Stimulated activated naive B cell treated with anti-CD40 and anti-IgM and Interleukin-4, amounts not matched to agents 10 μg/mL and 1 μg/mL and 100 μg/mL, for 72 hours (primary cell): ENCODE results near the gene IL11RA.
A peak's percentile ranks its signal among the peaks of the same experiment; 100 is the strongest.

Experiments used
- ATAC-seq, 2 donors: fragments of 150-1000 bp; cut with Tn5 transposase; replicated peaks; 2 replicates each; pipeline ENCODE4 v1.10.0; 2021; ENCODE audit warnings: moderate library complexity in 1 of 2
- DNase-seq: peaks from one replicate; pipeline ENCODE4 v3.0.0; 2021
- H3K27ac Mint-ChIP-seq: one replicate; pipeline ENCODE4 v1.8.0; 2022; ENCODE audit warnings: mild to moderate bottlenecking, mixed read lengths
- H3K27me3 Mint-ChIP-seq, 2 donors: one replicate each; pipeline ENCODE4 v1.8.0; 2022; ENCODE audit warnings: mixed read lengths in 2 of 2
- H3K36me3 Mint-ChIP-seq, 2 donors: one replicate each; pipeline ENCODE4 v1.8.0; 2022; ENCODE audit warnings: mixed read lengths in 2 of 2, mild to moderate bottlenecking in 1 of 2
- H3K4me1 Mint-ChIP-seq, 2 donors: one replicate each; pipeline ENCODE4 v1.8.0; 2022; ENCODE audit warnings: mixed read lengths in 2 of 2, mild to moderate bottlenecking in 1 of 2
- H3K4me3 Mint-ChIP-seq, 2 donors: one replicate each; pipeline ENCODE4 v1.8.0; 2022; ENCODE audit warnings: mild to moderate bottlenecking in 2 of 2, mixed read lengths in 2 of 2, moderate library complexity in 1 of 2
- H3K9me3 Mint-ChIP-seq, 2 donors: one replicate each; pipeline ENCODE4 v1.8.0; 2022; ENCODE audit warnings: mixed read lengths in 2 of 2, mild to moderate bottlenecking in 1 of 2

IL11RA gene

GRCh38 chr9:34653151-34654072 lies 1.4 kb downstream of the IL11RA start:
- peaks cover 14 to 43% of the 10 kb centered on the region in 2 donors for H3K4me1 Mint-ChIP-seq
- peak overlapping the region in 1 of 2 donors; percentile 8 for H3K4me3 Mint-ChIP-seq
- H3K36me3 Mint-ChIP-seq: peaks cover 23 to 24% of the 10 kb centered on the region in 2 donors
- no peaks in the 10 kb centered on the region for H3K27me3 Mint-ChIP-seq
- ATAC-seq (no peak), DNase-seq (no peak)
- no peaks in the 10 kb centered on the region for H3K9me3 Mint-ChIP-seq
- H3K27ac Mint-ChIP-seq: peak overlapping the region; percentile 14

GRCh38 chr9:34654323-34655051 lies 2.5 kb downstream of the IL11RA start:
- DNase-seq (no peak), ATAC-seq (no peak)
- Mint-ChIP-seq H3K27me3 (no peaks in the 10 kb centered on the region), H3K4me1 (peaks cover 9 to 32% of the 10 kb centered on the region in 2 donors), H3K4me3 (no peak overlapping the region), H3K27ac (no peak overlapping the region), H3K36me3 (peaks cover 12 to 13% of the 10 kb centered on the region in 2 donors), H3K9me3 (no peaks in the 10 kb centered on the region)

DNA sequence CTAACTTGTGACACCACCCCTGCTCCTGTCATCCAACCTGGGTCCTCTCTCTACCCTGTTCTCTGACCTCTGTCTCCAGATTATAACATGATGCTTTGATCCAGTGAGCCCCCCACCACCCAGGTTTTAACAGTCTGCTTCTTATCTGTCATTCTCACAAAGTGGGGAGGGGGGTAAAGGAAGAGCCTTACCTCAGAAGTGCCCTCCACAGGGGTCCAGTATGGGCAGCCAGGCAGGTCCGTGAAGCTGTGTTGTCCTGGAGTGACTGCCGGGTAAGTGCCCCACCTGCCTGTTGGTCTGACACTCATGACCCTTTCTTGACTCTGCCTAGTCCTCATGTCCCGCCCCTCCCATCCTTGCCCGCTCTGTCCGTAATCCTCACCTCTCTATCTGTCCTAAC lies 3.4 kb downstream of the IL11RA start:
- no peak for ATAC-seq
- peaks cover 7 to 10% of the 10 kb centered on the region in 2 donors for H3K36me3 Mint-ChIP-seq
- H3K4me1 Mint-ChIP-seq: peaks cover 9 to 27% of the 10 kb centered on the region in 2 donors
- H3K27me3 Mint-ChIP-seq: no peaks in the 10 kb centered on the region
- no peaks in the 10 kb centered on the region for H3K9me3 Mint-ChIP-seq
- H3K27ac Mint-ChIP-seq: no peak overlapping the region
- H3K4me3 Mint-ChIP-seq: no peak overlapping the region
- no peak for DNase-seq

DNA sequence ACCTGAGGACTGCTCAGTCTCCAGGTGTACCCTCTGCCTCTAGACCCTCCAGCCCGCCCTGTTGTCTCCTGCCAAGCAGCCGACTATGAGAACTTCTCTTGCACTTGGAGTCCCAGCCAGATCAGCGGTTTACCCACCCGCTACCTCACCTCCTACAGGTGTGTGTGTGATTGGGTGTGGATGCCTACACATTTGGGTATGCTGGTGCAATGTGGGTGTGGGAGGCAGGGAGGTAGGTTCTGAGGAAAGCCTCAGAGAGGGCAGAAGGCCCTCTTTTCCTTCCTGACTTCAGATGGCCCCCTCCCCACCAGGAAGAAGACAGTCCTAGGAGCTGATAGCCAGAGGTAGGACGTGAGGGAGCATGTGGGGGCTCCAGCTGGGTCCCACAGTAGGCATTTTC lies 5.0 kb downstream of the IL11RA start:
- Mint-ChIP-seq H3K4me3 (no peak overlapping the region), H3K27ac (no peak overlapping the region), H3K9me3 (no peaks in the 10 kb centered on the region), H3K4me1 (peaks cover 9 to 13% of the 10 kb centered on the region in 2 donors), H3K27me3 (no peaks in the 10 kb centered on the region), H3K36me3 (peaks cover 8 to 21% of the 10 kb centered on the region in 2 donors)
- DNase-seq (no peak), ATAC-seq (no peak)

GRCh38 chr9:34658461-34658860 lies 6.5 kb downstream of the IL11RA start:
- no peaks in the 10 kb centered on the region for H3K9me3 Mint-ChIP-seq
- ATAC-seq: no peak
- no peaks in the 10 kb centered on the region for H3K4me1 Mint-ChIP-seq
- H3K27me3 Mint-ChIP-seq: no peaks in the 10 kb centered on the region
- H3K4me3 Mint-ChIP-seq: no peak overlapping the region
- H3K27ac Mint-ChIP-seq: no peak overlapping the region
- no peak for DNase-seq
- H3K36me3 Mint-ChIP-seq: peaks cover 4 to 18% of the 10 kb centered on the region in 2 donors

DNA sequence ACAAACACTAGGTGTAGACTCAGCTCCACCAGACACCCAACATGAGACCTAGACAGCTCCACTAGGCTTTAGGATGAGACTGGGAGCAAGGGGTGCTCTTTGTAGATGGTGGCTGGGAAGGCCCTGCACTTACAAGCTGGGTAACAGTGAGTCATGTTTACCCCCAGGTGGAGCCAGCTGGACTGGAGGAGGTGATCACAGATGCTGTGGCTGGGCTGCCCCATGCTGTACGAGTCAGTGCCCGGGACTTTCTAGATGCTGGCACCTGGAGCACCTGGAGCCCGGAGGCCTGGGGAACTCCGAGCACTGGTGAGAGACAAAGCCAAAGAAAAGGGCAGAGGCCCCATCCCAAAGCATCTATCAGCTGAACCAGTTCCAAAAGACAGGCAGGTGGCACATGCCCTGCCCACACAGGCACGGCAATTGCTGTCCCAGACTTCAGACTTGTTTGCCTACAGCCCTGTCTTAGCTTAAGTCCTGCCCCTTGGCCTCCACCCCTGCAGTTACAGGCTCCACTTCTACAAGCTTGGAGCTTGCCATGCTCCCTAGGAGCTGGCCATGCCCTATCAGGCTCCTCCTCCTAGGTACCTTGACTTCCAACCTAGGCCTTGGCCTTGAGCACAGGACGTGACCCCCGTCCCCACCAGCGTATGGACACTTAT lies 7.7 kb downstream of the IL11RA start:
- ATAC-seq: no peak
- H3K27ac Mint-ChIP-seq: no peak overlapping the region
- no peaks in the 10 kb centered on the region for H3K9me3 Mint-ChIP-seq
- peaks cover 6 to 18% of the 10 kb centered on the region in 2 donors for H3K36me3 Mint-ChIP-seq
- H3K4me1 Mint-ChIP-seq: peaks cover 7 to 10% of the 10 kb centered on the region in 2 donors
- no peaks in the 10 kb centered on the region for H3K27me3 Mint-ChIP-seq
- DNase-seq: no peak
- H3K4me3 Mint-ChIP-seq: no peak overlapping the region

DNA sequence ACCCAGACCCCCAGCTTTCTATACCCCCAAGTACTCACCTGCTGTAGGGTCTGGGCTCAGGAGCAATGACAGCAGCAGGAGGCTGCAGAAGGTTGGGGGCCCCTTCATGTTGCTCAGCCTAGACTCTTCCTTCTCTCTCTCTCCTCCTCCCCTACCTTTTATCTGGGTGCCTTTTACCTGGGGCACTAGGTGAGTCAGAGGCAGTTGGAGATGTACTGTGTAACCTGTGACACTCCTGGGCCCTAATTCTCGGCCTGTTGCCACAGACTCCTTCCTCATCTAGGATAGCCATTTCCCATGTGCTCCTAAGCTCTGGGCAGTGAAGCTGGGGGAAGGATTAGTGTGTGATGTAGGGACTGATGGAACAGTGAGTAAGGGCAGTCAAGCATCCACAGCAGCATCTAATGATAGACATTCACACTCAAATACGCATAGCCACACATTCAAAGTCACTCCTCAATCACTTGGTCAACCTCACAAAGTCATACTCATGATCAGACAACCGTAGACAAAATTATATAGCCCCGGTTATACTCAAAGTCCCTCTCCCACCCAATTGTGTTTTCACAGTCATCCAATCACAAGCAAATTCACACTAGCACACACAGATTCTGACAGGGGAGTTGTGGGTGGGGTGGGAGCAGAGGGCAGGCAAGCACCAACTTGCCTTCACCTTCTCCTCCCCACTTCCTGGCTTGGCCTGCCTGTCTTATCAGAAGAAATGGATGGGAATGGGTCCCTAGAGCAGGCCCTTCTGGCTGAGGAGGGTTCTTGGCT lies 10.7 kb downstream of the IL11RA start, which contains the start of gene CCL27:
Gene CCL27, minus strand, starts transcription at position 132 of the 777 bp plus-strand sequence. Its CDS starts 24 bp downstream, at position 108.
- Mint-ChIP-seq H3K27me3 (no peaks in the 10 kb centered on the region), H3K4me1 (peaks cover 10 to 21% of the 10 kb centered on the region in 2 donors), H3K36me3 (peaks cover 6 to 11% of the 10 kb centered on the region in 2 donors), H3K9me3 (no peaks in the 10 kb centered on the region), H3K27ac (no peak within 1 kb of the TSS), H3K4me3 (no peak within 1 kb of the TSS)
- DNase-seq: no peak
- no peak for ATAC-seq

DNA sequence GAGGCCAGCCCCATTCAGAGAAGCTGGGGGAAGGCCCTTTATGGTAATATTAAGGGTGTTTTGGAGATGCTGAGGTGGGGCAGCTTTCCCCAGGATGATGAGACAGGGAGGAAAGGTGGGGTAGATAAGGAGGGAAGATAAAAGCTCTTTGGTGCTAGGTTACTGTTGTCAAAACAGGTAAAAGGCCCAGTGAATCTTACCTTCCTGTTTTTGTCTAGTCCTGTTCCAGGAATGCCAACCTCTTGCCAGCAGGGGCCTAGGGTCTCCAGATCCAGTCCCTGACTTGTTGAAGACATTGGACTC lies 11.3 kb downstream of the IL11RA start:
- Mint-ChIP-seq H3K27me3 (no peaks in the 10 kb centered on the region), H3K4me1 (peaks cover 10 to 21% of the 10 kb centered on the region in 2 donors), H3K9me3 (no peaks in the 10 kb centered on the region), H3K27ac (no peak overlapping the region), H3K36me3 (peaks cover 6 to 11% of the 10 kb centered on the region in 2 donors), H3K4me3 (no peak overlapping the region)
- ATAC-seq: no peak
- no peak for DNase-seq

DNA sequence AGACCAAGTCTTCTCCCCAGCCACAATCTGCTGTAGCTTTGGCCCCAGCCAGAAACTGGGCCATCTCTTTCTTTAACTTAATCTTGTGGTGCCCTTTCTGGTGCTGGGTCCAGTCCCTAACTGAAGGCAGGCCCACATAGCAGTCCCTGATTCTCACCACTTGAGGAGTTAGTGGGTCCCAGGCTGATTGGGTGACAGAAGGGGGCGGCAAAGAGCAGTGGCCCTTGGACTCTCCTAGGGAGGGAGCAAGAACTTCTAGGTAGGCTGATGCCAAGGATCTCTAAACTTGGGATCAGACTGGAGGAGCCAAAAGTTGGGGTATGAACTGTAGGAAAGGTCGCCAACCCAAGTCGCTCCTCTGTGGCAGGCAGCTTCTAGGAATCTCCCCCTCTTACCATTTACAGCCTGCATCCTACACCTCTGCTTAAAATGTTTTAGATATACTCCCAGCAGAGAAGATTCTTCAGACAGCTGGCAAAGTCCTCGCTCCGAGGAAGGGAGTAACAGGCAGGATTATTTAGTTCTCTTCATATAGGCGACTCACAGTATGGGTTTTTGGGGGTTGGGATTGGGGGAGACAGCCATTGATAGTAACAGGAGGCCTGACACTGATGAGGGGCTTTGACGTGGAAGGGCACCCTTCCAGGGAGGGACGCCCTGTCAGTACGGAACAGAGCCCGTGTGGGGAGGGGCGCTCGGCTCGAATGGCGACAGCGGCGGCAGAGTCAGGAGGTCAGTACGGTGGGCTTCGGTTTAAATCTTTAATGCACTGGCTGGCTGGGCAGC lies 12.5 kb downstream of the IL11RA start:
- Mint-ChIP-seq H3K4me1 (peaks cover 10 to 21% of the 10 kb centered on the region in 2 donors), H3K27me3 (no peaks in the 10 kb centered on the region), H3K36me3 (peaks cover 10 to 17% of the 10 kb centered on the region in 2 donors), H3K9me3 (peaks cover 6 to 7% of the 10 kb centered on the region in 2 donors), H3K4me3 (peak overlapping the region; percentile 90 to 93), H3K27ac (peak overlapping the region; percentile 90)
- DNase-seq (peak; percentile 64), ATAC-seq (peak; percentile 72 to 74)

DNA sequence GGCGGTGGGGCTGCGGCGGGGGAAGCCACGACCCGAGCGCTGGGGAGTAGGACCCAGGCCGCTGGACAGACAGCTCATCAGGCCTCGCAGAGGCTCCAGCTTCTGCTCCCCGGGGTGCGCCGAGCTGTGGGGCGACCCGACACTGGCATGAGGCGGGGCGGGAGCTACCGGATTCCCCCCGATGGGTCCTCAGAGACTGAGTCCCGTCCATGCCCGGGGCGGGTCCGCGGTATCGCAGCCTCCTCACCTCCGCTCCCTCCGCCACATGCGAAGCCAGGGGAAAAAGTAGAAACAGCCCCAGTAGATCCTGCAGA lies 13.0 kb downstream of the IL11RA start:
- peak overlapping the region; percentile 90 for H3K27ac Mint-ChIP-seq
- ATAC-seq (peak; percentile 29 to 31), DNase-seq (no peak)
- peaks cover 9 to 11% of the 10 kb centered on the region in 2 donors for H3K9me3 Mint-ChIP-seq
- H3K4me3 Mint-ChIP-seq: peak overlapping the region; percentile 90 to 93
- H3K4me1 Mint-ChIP-seq: peaks cover 10 to 21% of the 10 kb centered on the region in 2 donors
- no peaks in the 10 kb centered on the region for H3K27me3 Mint-ChIP-seq
- peaks cover 12 to 21% of the 10 kb centered on the region in 2 donors for H3K36me3 Mint-ChIP-seq

GRCh38 chr9:34665381-34666250 lies 13.6 kb downstream of the IL11RA start:
- peak; percentile 80 to 84 for ATAC-seq
- Mint-ChIP-seq H3K27me3 (no peaks in the 10 kb centered on the region), H3K36me3 (peaks cover 9 to 21% of the 10 kb centered on the region in 2 donors), H3K9me3 (peaks cover 9 to 11% of the 10 kb centered on the region in 2 donors), H3K27ac (peak overlapping the region; percentile 90), H3K4me1 (peaks cover 10 to 21% of the 10 kb centered on the region in 2 donors), H3K4me3 (peak overlapping the region; percentile 90 to 93)
- peak; percentile 79 for DNase-seq

DNA sequence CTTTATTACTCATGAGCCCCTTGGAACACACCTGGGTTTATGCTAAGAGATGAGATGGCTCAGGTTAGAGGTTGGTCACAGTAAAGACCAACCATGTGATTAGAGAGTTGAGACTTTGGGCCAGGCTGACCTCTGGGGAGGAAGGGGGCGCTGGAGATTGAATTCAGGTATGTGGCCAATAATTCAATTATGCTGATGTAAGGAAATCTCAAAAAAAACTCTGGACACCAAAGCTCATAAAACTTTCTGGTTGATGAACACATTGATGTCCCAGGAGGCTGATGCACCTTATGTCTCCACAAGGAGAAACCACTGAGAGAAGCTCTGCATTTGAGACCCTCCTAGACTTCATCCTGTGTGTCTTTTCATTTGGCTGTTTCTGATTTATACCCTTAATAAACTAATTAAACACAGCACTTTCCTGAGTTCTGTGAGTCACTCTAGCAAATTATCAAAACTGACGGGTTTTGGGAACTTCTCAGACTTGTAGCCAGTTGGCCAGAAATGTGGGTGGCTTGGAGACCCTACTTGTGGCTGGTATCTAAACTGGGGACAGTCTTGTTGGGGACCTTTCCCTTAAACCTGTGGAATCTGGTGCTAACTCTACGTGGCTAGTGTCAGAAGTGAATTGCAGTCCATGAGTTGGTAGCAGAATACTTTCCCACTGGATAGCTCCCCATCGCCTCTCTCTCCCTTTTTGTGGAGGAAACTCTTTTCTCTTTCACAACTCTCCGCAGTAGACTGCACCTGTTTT lies 18.0 kb downstream of the IL11RA start:
- DNase-seq: no peak
- ATAC-seq: no peak
- H3K9me3 Mint-ChIP-seq: peaks cover 11% of the 10 kb centered on the region in 2 donors
- no peak overlapping the region for H3K27ac Mint-ChIP-seq
- peaks cover 2 to 8% of the 10 kb centered on the region in 2 donors for H3K4me1 Mint-ChIP-seq
- H3K36me3 Mint-ChIP-seq: peaks cover 6 to 17% of the 10 kb centered on the region in 2 donors
- peaks cover 0 to 4% of the 10 kb centered on the region in 2 donors for H3K27me3 Mint-ChIP-seq
- H3K4me3 Mint-ChIP-seq: no peak overlapping the region
